Esophagus muscularis mucosa (tissue), 3 donors: ENCODE data around the gene DISP2.

ENCODE experiments used
- CTCF ChIP-seq, 3 experiments: fragments of 200-600 bp in 2 of 3; fragments of 450-650 bp in 1 of 3; sonication (generic) in 2 of 3; IDR thresholded peaks; one replicate each; pipeline ENCODE4 v1.5.1; 2017 to 2019; ENCODE audit warnings: antibody characterized with exemption in 3 of 3, mild to moderate bottlenecking in 2 of 3, moderate library complexity in 1 of 3
- EP300 ChIP-seq: sonication (generic); formaldehyde crosslinking; IDR thresholded peaks from one replicate; pipeline ENCODE4 v1.6.1; 2017; ENCODE audit warnings: antibody characterized with exemption

GRCh38 chr15:40332113-40332781 is 25.8 kb upstream of the DISP2 start:
- TF ChIP-seq CTCF (IDR thresholded peaks at IDR 0.05) (no peak), EP300 (no peak)
